ENCODE measurements around the gene ENTPD3. TPM values are rescaled to one million over a fixed set of nuclear protein-coding genes. Genes with fewer than 3 reads are reported as not detected.
A peak's percentile ranks its signal among the peaks of the same experiment; 100 is the strongest.

Gene ENTPD3
- total RNA-seq, 1 experiment from 2014 or later, result 4.0 TPM

DNA sequence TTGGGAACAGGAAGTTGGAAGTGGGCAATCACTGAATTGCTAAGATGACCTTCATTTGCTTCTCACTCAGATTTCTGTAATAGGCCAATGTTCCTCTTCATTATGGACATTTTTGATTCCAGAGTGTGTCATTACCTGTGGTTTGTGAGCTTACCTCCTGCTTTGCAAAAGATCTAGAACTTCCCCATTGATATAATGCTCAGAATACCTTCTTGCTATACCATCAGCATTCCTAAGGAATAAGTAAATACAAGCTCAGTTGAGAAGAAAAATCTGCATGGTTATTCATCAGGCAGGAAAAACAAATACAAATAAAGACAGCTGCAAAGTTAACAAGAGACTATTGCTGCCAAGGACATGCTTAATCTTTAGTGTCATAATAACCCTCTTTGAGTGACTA lies 64.6 kb downstream of the ENTPD3 start:
- BruUV-seq (replicated peaks), result no TSS peak
- Mint-ChIP-seq H3K4me3 (ENCODE audit: low read depth, unreplicated experiment) (no peak overlapping the region), H3K27me3 (ENCODE audit: unreplicated experiment) (no peaks in the 10 kb centered on the region), H3K27ac (ENCODE audit: unreplicated experiment) (no peak overlapping the region), H3K4me1 (ENCODE audit: low read depth, unreplicated experiment) (peaks cover 23% of the 10 kb centered on the region), H3K9me3 (ENCODE audit: low read depth, unreplicated experiment) (no peaks in the 10 kb centered on the region), H3K36me3 (ENCODE audit: insufficient read depth, unreplicated experiment) (peaks cover 26% of the 10 kb centered on the region)
- intact Hi-C loops (cut with micrococcal nuclease; ENCODE audit: unreplicated experiment), result no loop called here
- TF ChIP-seq, protein P1, sequence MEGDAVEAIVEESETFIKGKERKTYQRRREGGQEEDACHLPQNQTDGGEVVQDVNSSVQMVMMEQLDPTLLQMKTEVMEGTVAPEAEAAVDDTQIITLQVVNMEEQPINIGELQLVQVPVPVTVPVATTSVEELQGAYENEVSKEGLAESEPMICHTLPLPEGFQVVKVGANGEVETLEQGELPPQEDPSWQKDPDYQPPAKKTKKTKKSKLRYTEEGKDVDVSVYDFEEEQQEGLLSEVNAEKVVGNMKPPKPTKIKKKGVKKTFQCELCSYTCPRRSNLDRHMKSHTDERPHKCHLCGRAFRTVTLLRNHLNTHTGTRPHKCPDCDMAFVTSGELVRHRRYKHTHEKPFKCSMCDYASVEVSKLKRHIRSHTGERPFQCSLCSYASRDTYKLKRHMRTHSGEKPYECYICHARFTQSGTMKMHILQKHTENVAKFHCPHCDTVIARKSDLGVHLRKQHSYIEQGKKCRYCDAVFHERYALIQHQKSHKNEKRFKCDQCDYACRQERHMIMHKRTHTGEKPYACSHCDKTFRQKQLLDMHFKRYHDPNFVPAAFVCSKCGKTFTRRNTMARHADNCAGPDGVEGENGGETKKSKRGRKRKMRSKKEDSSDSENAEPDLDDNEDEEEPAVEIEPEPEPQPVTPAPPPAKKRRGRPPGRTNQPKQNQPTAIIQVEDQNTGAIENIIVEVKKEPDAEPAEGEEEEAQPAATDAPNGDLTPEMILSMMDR (IDR thresholded peaks at IDR 0.05; ENCODE audit: unreplicated experiment), result no peak
- CTCF ChIA-PET, result no interaction called here
- no peak for DNase-seq

- CTCF ChIA-PET, result interaction anchor here (0.9 kb wide), 1 partner anchor 11 kb away, joined by 3 read pairs; no protein-coding TSS in a partner anchor
- Mint-ChIP-seq H3K4me3 (ENCODE audit: low read depth, unreplicated experiment) (peak overlapping the region; percentile 78), H3K4me1 (ENCODE audit: low read depth, unreplicated experiment) (peaks cover 23% of the 10 kb centered on the region), H3K9me3 (ENCODE audit: low read depth, unreplicated experiment) (no peaks in the 10 kb centered on the region), H3K27me3 (ENCODE audit: unreplicated experiment) (no peaks in the 10 kb centered on the region), H3K36me3 (ENCODE audit: insufficient read depth, unreplicated experiment) (peaks cover 31% of the 10 kb centered on the region), H3K27ac (ENCODE audit: unreplicated experiment) (peak overlapping the region; percentile 57)
- BruUV-seq (replicated peaks), result no TSS peak
- no peak for DNase-seq
- TF ChIP-seq, protein P1 (IDR thresholded peaks at IDR 0.05; ENCODE audit: unreplicated experiment), result no peak
- intact Hi-C loops (cut with micrococcal nuclease; ENCODE audit: unreplicated experiment), result no loop called here
These were observed 65.1 kb downstream of the ENTPD3 start for GRCh38 chr3:40452057-40452456.

- intact Hi-C loops (cut with micrococcal nuclease; ENCODE audit: unreplicated experiment), result no loop called here
- H3K36me3 Mint-ChIP-seq (ENCODE audit: insufficient read depth, unreplicated experiment), result peaks cover 36% of the 10 kb centered on the region
- H3K27ac Mint-ChIP-seq (ENCODE audit: unreplicated experiment), result peak overlapping the region; percentile 57
- BruUV-seq (replicated peaks), result TSS peak; percentile 31
- no peak for DNase-seq
- H3K9me3 Mint-ChIP-seq (ENCODE audit: low read depth, unreplicated experiment), result no peaks in the 10 kb centered on the region
- peaks cover 23% of the 10 kb centered on the region for H3K4me1 Mint-ChIP-seq (ENCODE audit: low read depth, unreplicated experiment)
- no peaks in the 10 kb centered on the region for H3K27me3 Mint-ChIP-seq (ENCODE audit: unreplicated experiment)
- CTCF ChIA-PET, result interaction anchor here (0.7 to 0.9 kb wide), 2 partner anchors 11 to 64 kb away, joined by 3 to 5 read pairs; no protein-coding TSS in a partner anchor
- H3K4me3 Mint-ChIP-seq (ENCODE audit: low read depth, unreplicated experiment), result peak overlapping the region; percentile 78
- TF ChIP-seq, protein P1 (IDR thresholded peaks at IDR 0.05; ENCODE audit: unreplicated experiment), result no peak
These were observed 65.5 kb downstream of the ENTPD3 start for GRCh38 chr3:40452562-40452875.

- H3K9me3 Mint-ChIP-seq (ENCODE audit: low read depth, unreplicated experiment), result no peaks in the 10 kb centered on the region
- TF ChIP-seq, protein P1 (IDR thresholded peaks at IDR 0.05; ENCODE audit: unreplicated experiment), result no peak
- DNase-seq, result peak; percentile 95
- peaks cover 42% of the 10 kb centered on the region for H3K36me3 Mint-ChIP-seq (ENCODE audit: insufficient read depth, unreplicated experiment)
- intact Hi-C loops (cut with micrococcal nuclease; ENCODE audit: unreplicated experiment), result loop anchor here (1.0 kb wide), 1 partner anchor 126 kb away; no protein-coding TSS in a partner anchor
- no peaks in the 10 kb centered on the region for H3K27me3 Mint-ChIP-seq (ENCODE audit: unreplicated experiment)
- peaks cover 23% of the 10 kb centered on the region for H3K4me1 Mint-ChIP-seq (ENCODE audit: low read depth, unreplicated experiment)
- no TSS peak for BruUV-seq (replicated peaks)
- H3K4me3 Mint-ChIP-seq (ENCODE audit: low read depth, unreplicated experiment), result peak overlapping the region; percentile 78
- peak overlapping the region; percentile 57 for H3K27ac Mint-ChIP-seq (ENCODE audit: unreplicated experiment)
- CTCF ChIA-PET, result interaction anchor here (0.7 to 0.9 kb wide), 2 partner anchors 12 to 65 kb away, joined by 3 to 5 read pairs; no protein-coding TSS in a partner anchor
These were observed 66.1 kb downstream of the ENTPD3 start for GRCh38 chr3:40452876-40453730.

Data from Calu3 (cell line).